NCI-H1436 (cell line): Measurements from ENCODE around the gene PNMA8C.
"Not testable (repeated sequence)": the region's sequence is repeated elsewhere in the genome, so short reads cannot be mapped to it uniquely, and the experiment has no call there.

Experiments used
- DNase-seq: peaks from one replicate; lab custom pipeline; 2025; lab: John Stamatoyannopoulos, UW

Gene PNMA8C

GRCh38 chr19:46388311-46389095 is 40.2 kb downstream of the PNMA8C start:
- DNase-seq = no peak

- no peak for DNase-seq
These were observed 41.0 kb downstream of the PNMA8C start for GRCh38 chr19:46387713-46388130.

DNA sequence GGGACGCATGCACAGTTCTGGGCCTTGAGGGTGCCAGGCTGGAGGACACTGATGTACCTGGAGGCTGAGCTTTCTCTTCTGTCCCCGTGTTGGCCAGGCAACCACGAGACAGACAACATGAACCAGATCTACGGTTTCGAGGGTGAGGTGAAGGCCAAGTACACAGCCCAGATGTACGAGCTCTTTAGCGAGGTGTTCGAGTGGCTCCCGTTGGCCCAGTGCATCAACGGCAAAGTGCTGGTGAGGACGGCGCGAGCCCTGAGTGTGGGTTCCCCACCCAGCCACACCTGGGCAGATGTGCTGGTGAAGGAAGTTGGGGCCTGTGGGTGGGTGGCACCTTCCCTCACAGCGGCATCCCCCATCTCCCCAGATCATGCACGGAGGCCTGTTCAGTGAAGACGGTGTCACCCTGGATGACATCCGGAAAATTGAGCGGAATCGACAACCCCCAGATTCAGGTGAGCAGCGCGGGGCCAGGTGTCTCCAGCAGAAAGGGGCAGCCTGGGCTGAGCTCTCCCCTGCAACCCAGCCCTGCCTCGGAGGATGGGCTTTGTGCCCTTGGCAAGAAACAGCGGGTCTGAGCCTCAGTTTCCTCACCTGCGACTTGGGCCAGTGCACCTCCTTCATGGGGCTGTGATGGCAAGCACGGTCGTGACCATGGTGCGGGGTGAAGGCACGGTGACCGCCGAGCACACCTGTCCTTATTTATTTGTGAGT is 41.6 kb downstream of the PNMA8C start:
- no peak for DNase-seq

DNA sequence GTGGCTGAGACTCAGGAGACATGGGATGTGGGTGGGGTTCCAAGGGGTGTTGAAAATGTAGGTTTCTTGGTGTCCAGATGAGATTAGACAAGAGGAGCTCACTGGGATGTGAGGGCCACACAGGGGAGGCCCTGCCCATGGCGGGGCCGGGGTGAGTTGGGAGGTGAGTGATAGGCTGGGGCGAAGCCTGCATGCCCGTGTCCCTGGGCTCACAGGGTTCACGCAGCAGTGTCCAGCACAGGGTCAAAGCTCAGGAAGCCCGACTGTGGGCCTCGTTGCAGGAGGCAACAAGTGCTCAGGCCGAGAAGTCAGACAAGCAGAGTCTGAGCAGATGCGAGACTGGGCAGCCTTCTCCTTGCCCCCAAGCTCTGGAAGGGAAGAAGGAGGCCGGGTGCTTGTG is 42.6 kb downstream of the PNMA8C start:
- no peak for DNase-seq

DNA sequence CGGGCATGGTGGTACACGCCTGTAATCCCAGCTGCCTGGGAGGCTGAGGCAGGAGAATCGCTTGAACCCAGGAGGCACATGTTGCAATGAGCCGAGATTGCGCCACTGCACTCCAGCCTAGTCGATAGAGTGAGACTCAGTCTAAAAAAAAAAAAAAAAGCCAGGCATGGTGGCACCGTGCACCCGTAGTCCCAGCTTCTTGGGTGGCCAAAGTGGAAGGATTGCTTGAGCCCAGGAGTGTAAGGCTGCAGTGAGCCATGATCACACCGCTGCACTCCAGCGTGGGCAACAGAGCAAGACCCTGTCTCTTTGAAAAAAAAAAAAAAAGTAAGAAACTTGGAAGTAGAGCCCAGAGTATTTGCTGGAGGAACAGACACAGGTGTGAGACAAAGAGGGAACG is 43.1 kb downstream of the PNMA8C start:
- DNase-seq = no peak

- DNase-seq = no peak
These were observed 44.3 kb downstream of the PNMA8C start for GRCh38 chr19:46384396-46384795.

GRCh38 chr19:46383846-46384245 is 44.9 kb downstream of the PNMA8C start:
- no peak for DNase-seq

- no peak for DNase-seq
These were observed 45.4 kb downstream of the PNMA8C start for GRCh38 chr19:46383171-46383815.

DNA sequence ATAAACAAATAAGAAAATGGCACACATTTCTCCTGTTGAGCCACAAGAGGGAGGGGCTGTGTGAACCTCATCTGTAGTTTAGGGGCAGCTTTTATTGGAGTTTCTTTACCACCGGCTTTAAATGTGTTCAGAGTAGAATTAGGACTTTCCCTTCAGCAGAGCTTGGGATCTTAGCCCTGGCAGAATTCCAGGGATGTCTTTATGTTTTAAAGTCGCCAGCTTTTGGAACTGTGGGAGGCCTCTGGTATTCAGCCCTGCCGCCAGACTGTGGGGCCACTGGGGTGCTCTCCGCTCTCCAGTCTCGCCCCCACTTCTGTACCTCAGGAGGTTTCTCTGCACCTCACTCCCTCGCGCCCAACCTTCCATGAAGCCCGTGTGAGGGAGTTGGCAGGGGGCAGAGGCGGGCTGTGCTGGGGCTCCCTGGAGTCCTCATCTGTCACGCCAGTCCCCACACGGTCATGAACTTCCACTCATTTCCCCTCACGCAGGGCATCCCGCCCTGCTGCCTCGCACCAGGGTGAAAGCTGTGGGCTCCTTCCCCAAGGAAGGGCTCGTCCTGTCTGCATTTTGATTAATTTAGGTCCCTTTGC is 46.9 kb downstream of the PNMA8C start:
- DNase-seq = no peak

DNA sequence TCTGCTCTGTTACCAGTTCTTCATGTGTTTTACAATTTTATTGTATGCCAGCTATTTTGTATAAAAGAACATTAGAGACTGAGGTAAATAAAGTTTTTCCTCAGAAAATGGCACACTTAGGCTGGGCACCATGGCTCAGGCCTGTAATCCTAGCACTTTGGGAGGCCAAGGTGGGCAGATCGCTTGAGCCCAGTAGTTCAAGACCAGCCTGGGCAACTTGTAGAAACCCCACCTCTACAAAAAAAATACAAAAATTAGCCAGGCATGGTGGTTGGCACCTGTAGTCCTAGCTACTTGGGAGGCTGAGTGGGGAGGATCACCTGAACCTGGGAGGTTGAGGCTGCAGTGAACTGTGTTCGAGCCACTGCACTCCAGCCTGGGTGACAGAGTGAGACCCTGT is 47.4 kb downstream of the PNMA8C start:
- no peak for DNase-seq

DNA sequence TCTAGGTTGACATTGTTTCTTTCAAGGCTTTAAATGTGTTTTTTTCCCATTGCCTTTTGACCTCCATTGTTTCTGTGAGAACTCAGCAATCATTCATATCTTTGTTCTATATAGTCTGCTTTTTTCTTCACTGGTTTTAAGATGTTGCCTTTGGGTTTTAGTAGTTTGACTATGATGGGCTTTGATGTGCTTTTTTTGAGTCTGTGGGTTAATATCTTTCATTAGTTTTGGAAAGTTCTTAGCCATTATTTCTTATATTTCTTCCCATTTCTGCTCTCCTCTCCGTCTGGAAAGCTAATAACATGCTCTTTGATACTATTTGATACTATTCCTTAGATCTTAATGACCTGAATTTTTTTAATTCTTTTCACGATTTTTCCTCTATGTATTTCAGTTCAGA is 48.0 kb downstream of the PNMA8C start:
- DNase-seq = no peak

GRCh38 chr19:46378268-46378667 is 50.5 kb downstream of the PNMA8C start:
- DNase-seq = no peak

DNA sequence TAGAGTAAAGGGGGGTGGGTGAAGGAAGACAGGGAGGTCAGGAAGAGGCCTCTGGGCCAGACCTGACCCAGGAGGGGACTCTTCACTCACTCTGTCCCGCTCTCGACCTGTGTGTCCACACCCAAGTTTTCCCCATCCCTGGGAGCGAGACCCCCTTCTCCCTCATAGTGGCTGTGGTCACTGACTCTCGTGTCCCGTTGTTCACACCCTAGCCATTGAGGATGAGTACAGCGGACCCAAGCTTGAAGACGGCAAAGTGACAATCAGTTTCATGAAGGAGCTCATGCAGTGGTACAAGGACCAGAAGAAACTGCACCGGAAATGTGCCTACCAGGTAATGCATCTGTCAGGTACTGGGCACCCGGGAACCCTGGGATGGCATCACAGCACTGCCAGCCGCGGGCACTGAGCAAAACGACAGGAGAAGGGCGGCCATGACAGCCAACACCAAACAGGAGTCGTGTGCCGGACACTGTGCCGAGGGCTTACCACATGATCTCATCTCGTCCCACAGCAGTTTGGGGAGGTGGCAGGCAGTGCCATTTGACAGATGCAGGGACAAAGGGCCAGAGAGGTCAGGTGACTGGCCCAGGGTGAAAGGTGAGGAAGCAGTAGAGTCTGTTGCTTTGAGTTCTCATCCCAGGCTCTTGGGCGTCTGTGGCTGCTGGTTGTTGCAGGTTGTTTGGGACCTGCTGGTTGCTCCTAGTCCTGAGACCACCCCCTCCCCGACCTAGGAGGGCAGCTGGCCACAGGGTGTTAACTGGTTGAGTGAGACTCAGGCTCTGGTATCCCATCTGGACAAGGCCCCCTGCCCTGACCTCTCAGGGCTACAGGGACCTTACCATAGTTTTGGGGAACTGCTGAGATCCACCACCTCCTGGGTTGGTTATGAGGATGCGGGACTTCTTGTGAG is 52.2 kb downstream of the PNMA8C start:
- DNase-seq = no peak

- not testable (repeated sequence) for DNase-seq
These were observed 53.2 kb downstream of the PNMA8C start for GRCh38 chr19:46375476-46376067.
